GM15510 (cell line): ENCODE data around the gene ZNF620.

Experiments
- POLR2A ChIP-seq: IDR thresholded peaks from 3 replicates; pipeline ENCODE4 v1.6.1; 2011; ENCODE audit warnings: borderline replicate concordance; ENCODE audit not compliant: insufficient read length; ENCODE audit errors: extremely low read depth

The ZNF620 gene

DNA sequence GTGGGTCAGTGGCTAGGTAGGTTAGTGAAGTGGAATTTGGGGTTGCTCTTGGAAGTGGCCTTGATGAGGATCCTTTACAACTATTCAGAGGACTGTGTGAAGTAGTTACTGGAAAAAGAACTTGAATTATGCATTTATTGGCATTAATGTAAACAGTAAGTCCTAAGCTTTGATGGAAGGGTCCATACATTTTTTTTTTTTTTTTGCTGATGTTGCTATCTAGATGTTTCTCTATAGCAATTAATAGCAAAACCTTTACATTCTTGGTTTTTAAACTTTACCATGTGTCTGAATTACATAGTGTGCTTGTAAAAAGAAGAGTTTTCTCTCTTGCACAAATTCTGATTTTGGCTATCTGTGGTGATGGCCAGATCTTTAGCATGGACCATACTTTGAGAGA is 28.4 kb downstream of the ZNF620 start:
- TF ChIP-seq POLR2A: no peak

DNA sequence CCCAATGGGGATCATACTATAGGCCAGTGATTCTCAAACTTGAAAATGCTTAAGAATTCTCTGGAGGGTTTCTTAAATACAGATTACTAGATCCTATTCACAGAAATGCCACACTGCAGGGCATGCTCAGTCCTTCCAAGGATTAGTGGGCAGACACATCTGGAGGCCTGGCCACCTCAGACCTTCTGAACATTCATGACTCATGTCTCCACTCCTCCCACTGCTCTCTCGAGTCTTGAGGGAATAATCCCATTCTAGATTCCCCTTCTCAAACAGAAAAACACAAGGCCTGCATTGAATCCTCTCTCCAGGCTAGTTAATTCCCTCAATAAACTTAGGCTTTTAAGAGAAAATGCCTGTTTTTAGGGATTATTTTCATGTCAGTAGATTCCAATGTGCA is 41.0 kb downstream of the ZNF620 start:
- no peak for TF ChIP-seq POLR2A

DNA sequence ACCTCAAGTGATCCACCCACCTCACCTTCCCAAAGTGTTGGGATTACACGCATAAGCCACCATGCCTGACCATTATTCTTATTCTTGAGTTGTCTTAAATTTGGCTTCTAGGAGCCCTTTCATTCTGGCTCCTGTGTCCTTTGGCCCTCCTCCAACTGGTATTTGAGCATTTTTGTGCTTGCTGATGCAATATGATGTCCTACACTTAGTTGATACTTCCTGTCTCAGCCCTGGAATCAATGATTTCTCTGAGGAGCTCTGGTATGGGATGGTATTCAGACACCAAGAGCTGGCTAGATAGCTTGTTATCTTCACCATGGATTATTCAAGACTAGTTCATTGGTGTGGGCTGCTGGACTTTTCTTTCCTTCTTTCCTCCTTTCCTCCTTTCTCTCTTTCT is 44.3 kb downstream of the ZNF620 start:
- no peak for TF ChIP-seq POLR2A

DNA sequence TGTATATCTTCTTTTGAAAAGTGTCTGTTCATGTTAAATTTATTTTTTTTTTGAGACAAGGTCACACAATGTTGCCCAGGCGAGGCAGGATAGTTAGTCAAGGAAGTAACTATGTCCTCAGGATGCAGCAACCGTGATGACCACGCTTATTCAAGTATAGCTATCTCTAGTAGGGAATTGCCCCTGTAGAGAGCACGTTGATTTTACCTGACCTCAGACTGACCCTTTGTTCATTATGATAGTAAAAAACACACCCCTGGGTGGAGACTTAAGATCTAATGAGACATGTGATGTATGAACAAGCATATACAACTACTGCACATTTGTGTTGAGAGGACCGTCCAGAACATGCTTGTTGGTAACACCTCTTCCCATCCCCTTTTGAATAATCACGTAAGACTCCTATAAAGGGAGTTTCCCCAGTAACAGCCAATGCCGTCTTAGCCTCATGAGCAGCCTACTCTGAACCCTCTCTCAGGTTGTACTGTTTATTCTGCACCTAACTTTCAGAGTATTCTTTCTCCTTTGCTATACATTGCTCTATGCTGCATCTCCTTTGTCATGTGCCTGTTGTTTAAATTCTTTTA is 51.8 kb downstream of the ZNF620 start:
- no peak for TF ChIP-seq POLR2A

- no peak for TF ChIP-seq POLR2A
Observed at GRCh38 chr3:40566694-40567093, 60.9 kb downstream of the ZNF620 start.
